Measurements from ENCODE around the gene LMF2.

GRCh38 chr22:50455201-50455600 is 52.3 kb downstream of the LMF2 start:
- TF ChIP-seq CTCF (IDR thresholded peaks at IDR 0.05; ENCODE audit: insufficient read depth, low read length, poor library complexity, severe bottlenecking) (no peak), EZH2phosphoT487 (conservative IDR thresholded peaks at IDR 0.05; ENCODE audit: low read length) (no peak)
